GM18508 (cell line): ENCODE results near the gene SGMS1.
"Not testable (repeated sequence)": the region's sequence is repeated elsewhere in the genome, so short reads cannot be mapped to it uniquely, and the experiment has no call there.

ENCODE experiments used
- ATAC-seq: cut with Tn5 transposase; IDR thresholded peaks from one replicate; pipeline ENCODE4 v1.9.1; 2021; ENCODE audit warnings: moderate number of reproducible peaks; ENCODE audit not compliant: insufficient read depth, unreplicated experiment

The SGMS1 gene

GRCh38 chr10:50514995-50515394 lies 108.8 kb downstream of the SGMS1 start:
- no peak for ATAC-seq

GRCh38 chr10:50513956-50514355 lies 109.8 kb downstream of the SGMS1 start:
- no peak for ATAC-seq

- peak; percentile 30 for ATAC-seq
Measured at GRCh38 chr10:50512743-50513416, 110.9 kb downstream of the SGMS1 start.

GRCh38 chr10:50512214-50512595 lies 111.6 kb downstream of the SGMS1 start:
- ATAC-seq, result no peak

- ATAC-seq, result peak; percentile 20
Measured at GRCh38 chr10:50511492-50512213, 112.1 kb downstream of the SGMS1 start.

- no peak for ATAC-seq
Measured at GRCh38 chr10:50510517-50511473, 113.0 kb downstream of the SGMS1 start.

GRCh38 chr10:50508315-50509051 lies 115.3 kb downstream of the SGMS1 start:
- peak; percentile 58 for ATAC-seq

- ATAC-seq, result no peak
Measured at GRCh38 chr10:50506861-50507573, 116.7 kb downstream of the SGMS1 start.

- ATAC-seq, result no peak
Measured at GRCh38 chr10:50504389-50504788, 119.4 kb downstream of the SGMS1 start.

- no peak for ATAC-seq
Measured at GRCh38 chr10:50503661-50504320, 120.0 kb downstream of the SGMS1 start.

GRCh38 chr10:50503156-50503555 lies 120.6 kb downstream of the SGMS1 start:
- not testable (repeated sequence) for ATAC-seq

GRCh38 chr10:50501924-50502452 lies 121.8 kb downstream of the SGMS1 start:
- no peak for ATAC-seq

GRCh38 chr10:50501478-50501877 lies 122.3 kb downstream of the SGMS1 start:
- no peak for ATAC-seq

GRCh38 chr10:50498465-50498864 lies 125.3 kb downstream of the SGMS1 start:
- no peak for ATAC-seq

- ATAC-seq, result peak; percentile 91
Measured at GRCh38 chr10:50497758-50498157, 126.0 kb downstream of the SGMS1 start.

GRCh38 chr10:50496228-50496627 lies 127.5 kb downstream of the SGMS1 start:
- no peak for ATAC-seq

- no peak for ATAC-seq
Measured at GRCh38 chr10:50490241-50490640, 133.5 kb downstream of the SGMS1 start.

- not testable (repeated sequence) for ATAC-seq
Measured at GRCh38 chr10:50484550-50484949, 139.2 kb downstream of the SGMS1 start.
